GM19372 (cell line): ENCODE data around the gene SPOPL.

Experiments used
- ATAC-seq: cut with Tn5 transposase; IDR thresholded peaks from one replicate; pipeline ENCODE4 v1.9.1; 2021; ENCODE audit warnings: mild to moderate bottlenecking, low read depth, moderate library complexity; ENCODE audit not compliant: unreplicated experiment

SPOPL gene

DNA sequence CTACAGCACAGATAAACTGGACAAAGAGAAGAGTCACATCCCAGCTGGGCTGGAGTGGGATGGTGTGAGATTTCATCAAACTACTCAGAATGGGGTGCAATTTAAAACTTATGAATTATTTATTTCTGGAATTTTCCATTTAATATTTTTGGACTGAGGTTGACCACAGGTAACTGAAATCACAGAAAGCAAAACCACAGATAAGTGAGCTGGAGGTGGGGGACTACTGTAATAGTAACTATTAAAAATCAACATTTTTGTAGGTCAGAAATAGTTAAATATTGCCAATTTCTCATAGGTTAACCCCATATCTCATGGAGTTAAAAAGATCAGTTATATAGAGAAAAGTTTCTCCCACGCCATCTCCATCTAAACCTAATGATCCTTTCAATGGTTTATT is 88.1 kb downstream of the SPOPL start:
- ATAC-seq = no peak

DNA sequence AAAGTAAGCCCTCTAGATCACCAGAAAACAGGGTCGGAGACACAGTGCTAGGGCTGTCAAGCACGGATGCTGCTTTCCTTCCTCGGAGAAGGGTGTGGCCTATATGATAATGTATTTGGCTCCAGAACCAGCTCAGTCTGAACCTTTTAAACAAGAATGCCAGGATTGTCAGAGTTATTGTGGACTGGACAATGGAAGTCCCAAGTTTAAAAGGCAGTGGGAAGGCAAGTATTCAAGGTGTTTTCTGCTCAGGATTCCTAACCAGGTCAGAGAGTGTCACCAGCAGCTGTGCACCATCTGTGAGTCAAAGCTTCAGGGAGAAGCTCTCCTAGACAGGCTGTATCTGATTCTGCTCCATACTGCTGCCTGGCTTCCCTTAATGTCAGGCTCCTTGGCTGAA is 94.8 kb downstream of the SPOPL start:
- ATAC-seq = no peak

- no peak for ATAC-seq
Observed at GRCh38 chr2:138600732-138601457, 99.3 kb downstream of the SPOPL start.

GRCh38 chr2:138601458-138602165 is 100.0 kb downstream of the SPOPL start:
- ATAC-seq = no peak

DNA sequence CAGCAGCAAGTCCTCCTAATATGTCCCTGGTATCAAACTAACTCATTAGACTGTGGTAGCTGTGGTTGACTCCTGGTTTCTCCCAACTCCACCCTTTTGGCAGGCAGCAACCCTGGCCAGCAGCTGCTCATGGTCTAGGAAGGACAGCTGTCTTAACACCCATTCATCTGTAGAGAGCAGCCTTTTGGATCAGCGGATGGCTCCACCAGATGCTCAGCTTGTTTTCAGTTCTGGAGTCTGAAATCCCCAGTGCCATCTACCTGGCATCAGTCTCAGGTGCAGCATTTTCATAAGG is 100.5 kb downstream of the SPOPL start:
- no peak for ATAC-seq

DNA sequence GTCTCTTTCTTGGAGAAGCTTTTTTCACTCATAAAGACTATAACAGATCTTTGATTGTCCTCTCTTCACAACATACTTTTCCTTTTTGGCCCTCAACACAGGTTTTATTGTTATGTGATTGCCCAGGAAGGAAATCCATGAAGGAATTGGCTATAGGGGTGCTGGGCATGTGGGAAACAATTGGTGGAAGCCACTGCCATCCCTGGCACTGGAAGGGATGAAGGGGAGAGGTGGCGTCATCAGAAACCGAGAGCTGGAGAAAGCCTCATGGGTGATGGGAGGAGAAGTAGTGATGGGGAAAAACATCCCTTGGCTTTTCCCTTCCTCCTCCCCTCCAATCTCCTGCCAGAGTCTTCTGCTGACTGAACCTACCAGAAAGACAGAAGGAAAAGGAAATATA is 106.2 kb downstream of the SPOPL start:
- ATAC-seq = no peak

GRCh38 chr2:138609446-138609845 is 107.9 kb downstream of the SPOPL start:
- no peak for ATAC-seq

DNA sequence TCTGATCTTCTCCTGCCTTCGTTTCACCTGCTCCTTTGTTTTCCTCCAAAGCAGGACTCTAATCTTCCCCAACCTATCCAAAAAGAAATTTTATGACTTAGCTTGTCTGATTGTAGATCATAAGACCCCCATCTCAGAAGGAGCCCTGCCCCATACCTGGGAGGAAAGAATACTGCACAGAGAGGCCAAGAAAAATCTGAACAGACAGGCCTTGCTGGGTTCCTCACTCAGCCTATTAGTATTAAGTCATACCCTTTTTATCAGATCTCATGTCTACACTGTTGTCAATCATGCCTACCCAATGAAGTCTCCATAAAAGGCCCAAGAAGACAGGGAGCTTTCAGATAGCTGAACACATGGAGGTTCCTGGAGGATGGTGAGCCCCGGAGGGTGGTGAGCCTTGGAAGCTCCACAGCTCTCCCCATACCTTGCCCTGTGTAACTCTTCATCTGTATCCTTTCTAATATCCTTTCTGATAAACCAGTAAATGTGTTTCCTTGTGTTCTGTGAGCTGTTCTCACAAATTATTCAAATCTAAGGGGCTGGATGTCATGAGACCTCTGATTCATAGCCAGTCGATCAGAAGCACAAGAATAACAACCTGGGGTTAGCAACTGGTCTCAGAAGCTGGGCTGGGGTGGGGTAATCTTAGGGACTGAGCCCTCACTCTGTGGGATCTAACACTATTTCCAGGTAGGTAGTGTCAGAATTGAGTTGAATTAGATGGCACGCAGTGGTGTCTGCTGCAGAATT is 108.8 kb downstream of the SPOPL start:
- no peak for ATAC-seq

DNA sequence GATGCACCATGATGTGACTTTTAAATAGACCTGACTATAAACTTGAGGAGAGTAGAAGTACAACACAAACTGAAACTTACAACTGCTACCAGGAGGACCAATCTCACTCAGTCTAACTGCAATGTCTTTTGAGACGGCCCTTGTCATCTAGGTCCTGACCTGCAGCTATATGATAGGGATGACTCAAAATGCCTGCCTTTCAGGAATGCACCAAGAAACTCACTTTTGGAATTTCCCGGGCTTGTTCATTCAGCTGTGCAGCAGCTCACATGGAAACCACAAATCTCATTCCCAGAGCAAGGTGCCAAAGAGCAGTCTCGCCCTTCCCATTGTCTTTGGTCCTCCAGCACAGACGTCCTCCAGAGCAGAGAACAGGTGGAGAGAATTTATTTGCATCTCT is 113.7 kb downstream of the SPOPL start:
- ATAC-seq = no peak

GRCh38 chr2:138617026-138617425 is 115.5 kb downstream of the SPOPL start:
- ATAC-seq = no peak

DNA sequence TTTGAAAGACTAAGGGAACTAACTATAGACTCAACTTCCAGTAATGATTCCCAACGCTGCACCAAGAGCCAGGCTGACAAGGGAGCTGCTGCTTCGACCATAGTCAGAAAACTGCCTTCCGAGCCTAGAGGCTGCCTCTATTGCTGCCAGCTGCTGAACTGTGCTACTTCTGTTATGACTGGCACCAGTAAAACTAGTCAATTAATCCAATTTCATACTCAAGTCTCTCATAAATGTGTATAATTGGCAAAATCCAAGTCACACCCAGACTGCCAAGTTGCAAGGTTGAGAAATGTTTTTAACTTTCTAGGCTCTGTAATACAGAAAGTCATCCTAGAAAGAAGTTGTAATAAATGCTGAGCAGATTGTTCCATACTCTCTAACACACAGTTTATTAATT is 117.4 kb downstream of the SPOPL start:
- ATAC-seq = no peak

DNA sequence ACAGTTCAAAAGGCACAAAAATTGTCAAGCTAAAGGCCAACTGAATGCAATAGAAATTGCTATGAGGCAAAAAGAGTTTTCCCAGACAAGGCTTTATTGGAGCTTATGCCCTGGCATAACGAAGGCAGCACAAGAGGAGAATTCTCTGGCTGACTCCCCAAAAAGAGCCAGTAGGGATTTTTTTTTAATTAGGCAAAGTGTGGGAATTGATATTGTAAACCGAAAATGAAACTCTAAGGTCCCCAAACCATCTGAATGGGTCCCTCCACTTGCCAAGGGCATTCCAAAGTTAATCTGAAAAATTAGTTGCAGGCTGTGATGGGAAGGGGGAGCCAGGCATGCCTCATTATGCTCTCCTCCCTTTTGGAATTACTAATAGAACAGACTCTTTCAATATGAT is 118.9 kb downstream of the SPOPL start:
- no peak for ATAC-seq

DNA sequence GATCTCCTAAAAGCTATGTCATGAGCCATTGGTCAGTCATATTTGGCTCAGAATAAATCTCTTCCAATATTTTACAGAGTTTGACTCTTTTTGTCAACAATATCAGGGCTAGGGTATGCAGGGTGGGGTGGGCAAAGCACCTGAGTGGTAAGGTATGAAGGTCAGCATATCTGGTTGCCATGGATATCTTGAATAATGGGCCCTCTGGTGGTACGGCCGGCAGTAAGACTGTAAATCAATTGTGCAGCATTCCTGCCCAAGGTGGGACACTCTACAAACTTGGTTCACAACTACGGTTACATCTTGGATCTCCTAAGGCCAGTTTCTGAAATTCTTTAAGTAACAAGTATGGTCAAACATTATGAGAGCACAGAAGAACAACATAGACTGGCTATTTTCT is 119.6 kb downstream of the SPOPL start:
- ATAC-seq = no peak

DNA sequence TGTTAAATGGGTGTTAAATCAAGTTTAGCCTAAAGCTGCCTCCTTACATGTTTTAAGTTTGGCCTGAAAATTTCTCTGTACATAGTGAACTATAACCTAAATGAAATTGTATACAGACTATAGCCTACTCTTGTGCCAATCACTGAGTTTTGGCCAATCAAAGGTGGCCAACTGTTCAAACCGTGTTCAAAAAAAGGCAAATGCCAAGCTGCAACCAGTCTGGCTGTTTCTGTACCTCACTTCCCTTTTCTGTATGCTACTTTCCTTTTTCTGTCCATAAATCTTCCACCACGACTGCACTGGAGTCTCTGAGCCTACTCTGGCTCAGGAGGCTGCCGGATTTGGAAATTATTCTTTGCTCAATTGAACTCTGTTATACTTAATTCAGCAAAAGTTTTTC is 121.0 kb downstream of the SPOPL start:
- ATAC-seq = no peak
